Motor neuron (in vitro differentiated cells): ENCODE results near the gene SGCA. TPM values are rescaled to one million over a fixed set of nuclear protein-coding genes. Genes with fewer than 3 reads are reported as not detected.

Experiments used
- ATAC-seq, 8 experiments: fragments of 200-7000 bp; cut with Tn5 transposase; replicated peaks in 6 of 8; 2 replicates each; pipeline ENCODE4 v1.8.0; 2021; ENCODE audit warnings: mild to moderate bottlenecking in 8 of 8, moderate library complexity in 8 of 8
- H3K27ac ChIP-seq, 2 donors: fragments of 250-450 bp; sonication (Bioruptor Pico); 2 replicates each; pipeline ENCODE4 v1.9.0; 2021; ENCODE audit warnings: antibody characterized with exemption in 2 of 2, mild to moderate bottlenecking in 2 of 2, moderate library complexity in 1 of 2
- H3K4me1 ChIP-seq, 2 donors: fragments of 250-450 bp; sonication (Bioruptor Pico); replicated peaks in 1 of 2; 2 replicates each; pipeline ENCODE4 v1.6.1; 2021; ENCODE audit warnings: antibody characterized with exemption in 2 of 2, mild to moderate bottlenecking in 2 of 2, moderate library complexity in 1 of 2
- H3K4me3 ChIP-seq, 5 donors: fragments of 250-450 bp; sonication (Bioruptor Pico); 2 replicates each; pipeline ENCODE4 v1.9.0; 2021; ENCODE audit warnings: antibody characterized with exemption in 5 of 5, mild to moderate bottlenecking in 5 of 5, moderate library complexity in 4 of 5
- WGBS, 10 experiments: fragments of 450-650 bp; shearing (Covaris generic); methylation state at CpG; one replicate each; pipeline ENCODE4 v1.0.0; 2022; 5-methylcytosine and 5-hydroxymethylcytosine counted together
- in situ Hi-C, 9 experiments: fragments of 400-800 bp; cut with MboI; loops; one replicate each; pipeline ENCODE4 v1.15.0; 2021; ENCODE audit warnings: low sequenced_read_pairs in 9 of 9, low pct_unique_long_range_greater_than_20kb in 2 of 9; ENCODE audit not compliant: unreplicated experiment in 9 of 9
- total RNA-seq, 8 experiments: library from RNA; unstranded; fragments of 300-600 nt; gene quantifications; 2 replicates each; pipeline versions ENCODE4 v1.2.3 to v1.2.4, GENCODE V29; 2022

The SGCA gene
- total RNA-seq, 8 experiments from 2014 or later, result 0.22 to 3.4 (median 1.1) TPM; not detected in 2

DNA sequence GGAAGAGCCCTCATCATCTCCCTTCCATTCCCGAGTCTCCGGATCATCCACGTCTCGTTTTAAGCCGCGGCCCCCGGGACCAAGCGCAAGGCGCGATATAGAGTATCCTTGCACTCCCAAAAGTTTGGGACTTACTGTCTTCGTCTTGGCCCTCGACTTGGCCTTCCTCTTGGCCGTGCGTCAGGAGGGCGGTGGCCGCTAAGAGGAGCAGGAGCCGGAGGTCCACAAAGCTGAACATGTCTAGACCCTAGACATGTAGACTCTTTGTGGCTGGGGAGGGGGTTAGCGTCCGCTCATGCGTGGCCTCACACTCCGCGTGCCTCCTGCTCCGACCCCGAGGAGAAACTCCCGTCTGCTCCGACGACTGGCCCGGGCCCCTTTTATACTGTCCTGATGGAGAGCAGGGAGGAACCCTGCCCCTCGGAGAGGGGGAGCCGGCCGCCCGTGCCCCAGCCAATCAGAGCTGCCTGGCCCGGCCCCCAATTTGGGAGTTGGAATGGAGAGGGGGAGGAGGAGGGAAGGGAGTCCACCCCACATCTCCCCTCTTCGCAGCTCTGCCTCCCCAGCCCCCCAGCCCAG is 35.6 kb downstream of the SGCA start, which contains the start of gene COL1A1:
Gene COL1A1, minus strand, starts transcription at position 356 of the 579 bp plus-strand sequence. Its CDS starts 118 bp downstream, at position 238.
- Histone ChIP-seq H3K27ac (no peak within 1 kb of the TSS), H3K4me1 (peaks cover 0 to 8% of the 10 kb centered on the region in 2 donors)
- no peak for ATAC-seq

DNA sequence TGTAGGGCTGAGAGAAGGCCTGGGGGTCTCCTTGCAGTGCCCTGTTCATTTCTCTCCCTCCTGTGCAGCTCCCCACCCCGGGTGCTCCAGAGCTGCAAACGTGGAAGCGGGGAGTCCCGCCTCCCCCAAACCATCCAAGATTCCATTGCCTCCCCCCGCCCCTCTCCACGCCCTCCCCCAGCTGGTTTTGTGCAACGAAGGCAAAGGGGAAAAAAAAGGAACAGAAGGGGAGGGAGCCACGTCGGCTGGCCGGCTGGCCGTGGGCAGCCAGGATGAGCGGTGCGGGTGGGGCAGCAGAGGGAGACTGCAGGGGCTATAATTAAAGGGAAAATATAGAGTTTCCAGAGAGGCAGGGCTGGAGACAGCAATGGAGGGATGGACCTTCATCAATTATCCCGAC is 37.3 kb downstream of the SGCA start:
- in situ Hi-C loops, result loop anchor here in 1 of 9 experiments (10.0 kb wide), 1 partner anchor 92 kb away; no protein-coding TSS in a partner anchor
- no peak for ATAC-seq
- Histone ChIP-seq H3K4me1 (peaks cover 10 to 21% of the 10 kb centered on the region in 2 donors), H3K27ac (no peak overlapping the region), H3K4me3 (no peak overlapping the region)
- 40% methylated on average over 3 of the region's 14 CpGs; no CpG with 5 or more reads in 9 of the 10 experiments for WGBS, 10 experiments

More for the DNA sequence above, 35.6 kb downstream of the SGCA start, which contains the start of gene COL1A1:
- peak within 1 kb of the TSS; percentile 33 to 44 (median 37) for H3K4me3 ChIP-seq
- in situ Hi-C loops, result loop anchor here in 1 of 9 experiments (10.0 kb wide), 1 partner anchor 93 kb away; no protein-coding TSS in a partner anchor
- WGBS, 10 experiments, result 0 to 8% (median 0%) methylated on average over 1 to 9 of the region's 34 CpGs; no CpG with 5 or more reads in 5 of the 10 experiments

DNA sequence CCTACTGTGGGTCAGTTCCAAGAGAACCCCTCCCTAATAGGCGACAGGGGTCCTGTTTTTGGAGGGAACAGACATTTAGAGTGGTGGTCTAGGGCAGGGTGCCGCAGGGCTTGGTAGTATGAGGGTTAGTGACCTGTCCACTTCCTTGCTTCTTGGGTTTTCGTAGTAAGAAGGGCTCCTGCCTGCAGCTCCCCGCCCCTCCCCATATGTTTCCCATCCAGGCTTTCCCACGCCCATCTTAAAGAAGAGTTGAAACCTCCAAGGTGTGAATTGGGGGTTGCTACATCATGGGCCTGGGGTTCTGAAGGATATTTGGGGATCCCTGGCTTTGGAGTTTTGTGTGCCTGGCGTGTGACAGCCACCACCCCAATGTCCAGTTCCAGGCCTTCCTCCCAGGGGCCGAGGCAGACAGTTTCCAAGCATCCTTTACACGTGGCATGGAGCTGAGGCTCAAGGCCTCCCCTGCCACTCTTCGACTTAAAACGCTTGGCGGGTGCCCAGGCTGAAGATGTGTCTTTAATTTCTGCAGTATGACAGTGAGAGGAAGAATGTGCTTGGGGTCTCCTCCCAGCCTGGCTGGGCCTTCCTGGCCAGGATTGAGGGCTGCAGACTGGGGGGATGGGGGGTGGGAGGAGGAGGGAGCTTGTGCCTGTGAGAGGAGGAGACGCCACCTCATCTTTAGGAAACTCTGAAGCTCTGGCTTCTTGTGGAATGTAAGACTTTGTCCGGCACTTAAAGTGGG is 38.0 kb downstream of the SGCA start:
- in situ Hi-C loops, result loop anchor here in 1 of 9 experiments (10.0 kb wide), 1 partner anchor 91 kb away; no protein-coding TSS in a partner anchor
- no peak overlapping the region for H3K4me3 ChIP-seq
- no peak overlapping the region for H3K27ac ChIP-seq
- peaks cover 10 to 23% of the 10 kb centered on the region in 2 donors for H3K4me1 ChIP-seq
- ATAC-seq, result no peak
- 20 to 100% (median 66%) methylated on average over 1 to 5 of the region's 13 CpGs; no CpG with 5 or more reads in 5 of the 10 experiments for WGBS, 10 experiments

DNA sequence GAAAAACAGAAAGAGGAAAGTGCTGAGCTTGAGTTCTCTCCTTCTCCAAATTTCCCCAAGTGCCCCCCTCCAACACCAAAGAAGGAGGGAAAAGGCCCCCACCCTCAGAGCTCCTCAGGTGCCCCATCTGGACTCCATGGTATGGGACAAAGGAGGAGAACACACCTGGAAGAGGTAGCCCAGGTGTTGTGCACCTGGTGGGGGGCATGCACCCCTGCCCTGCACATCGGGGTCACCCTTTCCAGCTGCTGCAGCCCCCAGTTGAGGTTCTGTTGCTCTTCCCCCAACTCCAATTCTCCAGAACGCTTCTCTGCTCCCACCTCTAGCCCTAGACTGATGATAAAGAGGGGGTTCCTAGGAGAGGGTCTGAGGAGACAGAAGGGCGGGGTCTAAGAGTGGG is 38.6 kb downstream of the SGCA start:
- Histone ChIP-seq H3K4me3 (no peak overlapping the region), H3K27ac (no peak overlapping the region), H3K4me1 (peaks cover 13 to 29% of the 10 kb centered on the region in 2 donors)
- in situ Hi-C loops, result loop anchor here in 1 of 9 experiments (10.0 kb wide), 1 partner anchor 90 kb away; no protein-coding TSS in a partner anchor
- 50 to 100% methylated on average over 1 of the region's 3 CpGs; no CpG with 5 or more reads in 8 of the 10 experiments for WGBS, 10 experiments
- ATAC-seq, result no peak

DNA sequence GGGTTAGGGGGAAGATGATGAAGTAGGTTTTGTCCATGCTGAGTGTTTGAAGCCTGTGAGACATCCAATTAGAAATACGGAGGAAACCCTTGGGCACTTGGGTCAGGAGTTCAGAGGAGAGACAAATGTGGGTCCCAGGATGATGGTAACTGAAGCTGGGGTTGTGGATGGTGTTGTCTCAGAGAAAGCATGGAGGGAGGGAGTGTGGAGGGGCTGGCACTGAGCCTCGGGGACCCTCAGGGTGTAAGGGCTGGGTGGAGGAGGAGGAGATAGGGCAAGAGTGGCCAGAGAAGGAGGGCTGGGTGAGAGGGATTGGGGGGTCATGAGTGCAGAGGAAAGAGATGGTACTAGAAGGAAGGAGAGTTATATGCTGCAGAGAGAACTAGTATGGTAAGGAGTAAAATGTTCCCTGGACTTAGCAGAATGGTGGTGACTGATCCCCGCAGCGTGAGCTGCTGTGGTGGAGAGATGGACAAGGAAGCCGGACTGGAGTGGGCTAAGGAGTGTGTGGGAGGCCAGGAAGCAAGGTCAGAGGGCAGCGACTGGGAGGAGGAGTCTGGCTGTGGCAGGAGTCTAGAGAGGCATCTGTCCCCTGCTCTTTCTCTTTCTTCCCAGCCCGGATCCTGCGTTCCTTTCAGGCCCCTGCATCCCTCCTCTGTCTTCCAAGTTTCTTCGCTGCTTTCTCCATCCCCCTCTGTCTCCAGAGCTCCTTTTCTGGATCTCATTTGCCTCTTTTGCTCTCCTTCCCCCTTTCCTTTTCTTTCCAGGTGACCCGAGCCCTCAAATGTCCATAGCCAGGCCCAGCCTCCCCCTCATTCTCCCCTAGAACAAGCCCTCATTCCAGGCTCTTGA is 39.5 kb downstream of the SGCA start:
- WGBS, 10 experiments, result 19 to 80% (median 57%) methylated on average over 1 to 7 of the region's 10 CpGs; no CpG with 5 or more reads in 1 of the 10 experiments
- in situ Hi-C loops, result loop anchor here in 2 of 9 experiments (5.0 to 10.0 kb wide), 2 partner anchors 67 to 89 kb away; partner anchors contain the start of gene TMEM92 (in 1 of the 2)

DNA sequence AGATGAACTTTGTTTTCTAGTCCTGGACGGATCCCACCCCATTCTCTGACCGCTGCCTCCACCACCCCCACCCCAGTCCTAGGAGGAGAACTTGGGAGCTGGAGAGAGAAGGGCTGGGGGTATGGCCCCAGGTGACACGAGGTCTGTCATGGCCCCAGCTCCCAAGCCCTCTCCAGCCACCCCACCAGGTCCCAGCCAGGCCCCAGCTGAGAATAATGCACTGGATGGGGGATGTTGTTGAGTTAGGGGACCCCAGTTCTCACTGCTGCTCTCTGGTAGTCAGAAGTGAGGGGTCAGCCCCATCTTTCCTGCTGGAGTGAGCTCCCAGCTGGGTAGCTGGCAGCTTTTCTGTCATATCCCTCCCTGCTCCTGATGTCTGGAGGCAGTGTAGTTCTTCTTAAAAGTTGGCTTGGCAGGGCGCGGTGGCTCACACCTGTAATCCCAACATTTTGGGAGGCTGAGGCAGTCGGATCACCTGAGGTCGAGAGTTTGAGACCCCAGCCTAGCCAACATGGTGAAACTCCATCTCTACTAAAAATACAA is 40.2 kb downstream of the SGCA start:
- in situ Hi-C loops, result loop anchor here in 2 of 9 experiments (5.0 to 10.0 kb wide), 2 partner anchors 66 to 89 kb away; partner anchors contain the start of gene TMEM92 (in 1 of the 2)

More for the DNA sequence above, 39.5 kb downstream of the SGCA start:
- H3K4me1 ChIP-seq, result peaks cover 22 to 38% of the 10 kb centered on the region in 2 donors
- no peak overlapping the region for H3K27ac ChIP-seq
- no peak for ATAC-seq
- no peak overlapping the region for H3K4me3 ChIP-seq

DNA sequence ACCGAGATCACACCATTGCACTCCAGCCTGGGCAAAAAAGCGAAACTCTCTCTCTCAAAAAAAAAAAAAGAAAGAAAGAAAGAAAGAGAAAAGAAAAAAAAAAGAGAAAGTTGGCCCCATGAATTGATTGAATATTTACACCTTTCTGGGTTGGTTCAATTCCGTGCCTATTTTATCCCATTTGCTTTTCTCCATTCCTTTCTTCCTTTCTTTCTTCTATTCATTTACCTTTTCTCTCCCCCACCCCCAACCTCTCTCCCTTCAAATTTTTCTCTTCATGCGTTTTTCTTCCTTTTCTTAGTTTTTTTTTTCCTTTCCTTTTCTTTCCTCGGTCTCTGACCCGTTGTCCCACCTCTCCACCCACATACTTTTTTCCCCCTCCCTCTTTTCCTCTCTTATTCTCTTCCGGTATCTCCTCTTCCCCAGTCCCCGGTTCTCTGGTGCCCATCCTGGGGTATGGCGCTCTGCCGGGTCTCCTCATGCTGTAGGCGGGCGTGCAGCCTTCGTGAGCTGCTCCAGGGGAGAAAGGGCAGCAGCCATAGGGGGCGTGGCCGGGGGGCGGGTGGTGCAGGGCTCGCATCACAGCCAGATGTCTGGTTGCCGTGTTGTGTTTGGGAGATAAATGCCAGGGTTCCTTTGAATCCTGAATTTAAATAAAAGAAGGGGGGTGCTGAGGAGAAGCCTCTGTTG is 40.9 kb downstream of the SGCA start:
- ATAC-seq, result peak in 1 of 8 experiments; percentile 54
- H3K4me3 ChIP-seq, result no peak overlapping the region
- H3K4me1 ChIP-seq, result peaks cover 33 to 49% of the 10 kb centered on the region in 2 donors
- in situ Hi-C loops, result loop anchor here in 2 of 9 experiments (5.0 to 10.0 kb wide), 2 partner anchors 66 to 88 kb away; partner anchors contain the start of gene TMEM92 (in 1 of the 2)
- H3K27ac ChIP-seq, result no peak overlapping the region
- WGBS, 10 experiments, result 11 to 57% (median 33%) methylated on average over 2 to 14 of the region's 18 CpGs

More for the DNA sequence above, 40.2 kb downstream of the SGCA start:
- no peak for ATAC-seq
- H3K4me1 ChIP-seq, result peaks cover 29 to 44% of the 10 kb centered on the region in 2 donors
- 80 to 100% (median 100%) methylated on average over 1 to 2 of the region's 7 CpGs; no CpG with 5 or more reads in 5 of the 10 experiments for WGBS, 10 experiments
- no peak overlapping the region for H3K27ac ChIP-seq
- no peak overlapping the region for H3K4me3 ChIP-seq

DNA sequence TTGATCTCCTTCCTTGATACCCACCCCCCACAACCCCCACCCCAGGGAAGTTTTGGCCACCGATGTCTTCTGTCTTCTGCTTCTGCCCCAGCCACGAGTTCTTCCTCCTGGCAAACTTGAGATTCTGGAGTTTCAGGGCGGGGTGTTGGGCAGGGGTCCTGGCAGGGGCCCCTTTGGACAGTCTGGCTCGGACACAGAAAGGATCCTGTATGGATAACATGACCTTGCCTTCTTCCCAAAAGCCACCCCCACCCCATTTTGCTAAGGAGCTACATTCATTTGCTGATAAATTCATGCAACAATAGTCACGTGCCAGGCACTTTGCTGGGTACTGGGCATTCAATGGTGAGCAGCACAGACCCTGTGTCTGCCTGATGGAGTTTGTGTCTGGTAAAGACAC is 41.5 kb downstream of the SGCA start:
- in situ Hi-C loops, result loop anchor here in 2 of 9 experiments (5.0 to 10.0 kb wide), 2 partner anchors 65 to 87 kb away; partner anchors contain the start of gene TMEM92 (in 1 of the 2)
- Histone ChIP-seq H3K27ac (no peak overlapping the region), H3K4me1 (peaks cover 33 to 50% of the 10 kb centered on the region in 2 donors), H3K4me3 (no peak overlapping the region)
- WGBS, 10 experiments, result 8 to 90% (median 50%) methylated on average over 1 to 2 of the region's 5 CpGs; no CpG with 5 or more reads in 6 of the 10 experiments
- no peak for ATAC-seq

DNA sequence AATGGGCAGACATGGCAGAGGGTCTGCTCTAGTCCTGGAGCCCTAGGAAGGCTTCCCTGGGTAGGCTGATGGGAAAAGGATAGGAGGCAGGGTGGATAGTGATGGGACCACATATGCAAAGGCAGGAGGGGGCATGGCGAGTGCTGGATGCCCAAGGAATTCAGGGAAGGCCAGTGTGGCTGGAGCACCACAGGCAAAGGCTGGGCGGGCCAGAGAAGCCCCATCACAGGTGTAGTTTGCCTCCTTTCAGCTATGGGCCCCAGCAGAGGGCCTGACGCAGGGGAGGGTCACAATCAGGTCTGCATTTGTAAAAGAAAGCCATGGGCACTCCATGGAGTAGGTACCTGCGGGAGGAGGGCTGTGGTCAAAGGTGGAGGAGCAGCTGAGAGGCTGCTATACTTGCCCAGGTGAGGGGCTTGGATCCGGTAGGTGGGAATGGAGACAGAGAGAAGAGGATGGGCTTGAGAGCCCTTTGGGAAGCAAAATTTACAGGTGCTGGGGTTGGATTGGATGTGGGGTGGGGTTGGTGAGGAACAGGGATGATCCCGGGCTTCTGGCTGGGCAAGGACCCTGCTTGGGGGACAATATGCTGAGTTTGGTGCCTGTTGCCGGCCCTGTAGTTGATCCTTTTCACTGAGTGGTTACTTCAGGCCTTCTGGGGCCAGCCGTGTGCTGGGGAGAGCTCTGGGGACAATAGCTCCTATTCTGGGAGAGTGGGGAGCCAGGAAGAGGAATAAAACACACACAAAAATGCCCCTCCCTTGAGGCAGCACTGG is 42.2 kb downstream of the SGCA start:
- Histone ChIP-seq H3K27ac (no peak overlapping the region), H3K4me1 (peaks cover 33 to 50% of the 10 kb centered on the region in 2 donors), H3K4me3 (no peak overlapping the region)
- ATAC-seq, result no peak
- in situ Hi-C loops, result loop anchor here in 2 of 9 experiments (5.0 to 10.0 kb wide), 2 partner anchors 64 to 87 kb away; partner anchors contain the start of gene TMEM92 (in 1 of the 2)
- 66 to 100% (median 87%) methylated on average over 1 to 6 of the region's 8 CpGs; no CpG with 5 or more reads in 2 of the 10 experiments for WGBS, 10 experiments

DNA sequence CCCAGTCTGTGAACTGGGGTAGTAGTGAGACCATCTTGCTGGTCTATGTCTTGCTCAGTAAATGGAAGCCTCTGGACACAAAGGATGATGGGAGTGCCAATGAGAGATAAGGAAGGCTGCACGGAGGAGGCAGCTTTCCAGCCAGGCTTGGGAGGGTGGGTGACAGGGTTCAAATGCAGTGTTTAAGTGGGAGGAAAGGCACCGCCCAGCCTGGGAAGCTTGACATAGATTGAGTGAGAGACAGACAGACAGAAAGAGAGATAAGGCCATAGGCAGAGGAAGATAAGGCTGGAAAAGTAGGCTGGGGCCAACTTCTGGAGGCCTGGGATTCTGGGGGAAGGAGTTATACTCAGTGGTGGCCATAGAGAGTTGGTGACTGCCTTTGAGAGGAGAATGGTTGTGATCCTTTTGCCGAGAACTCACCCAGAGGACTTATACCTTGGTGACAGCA is 42.8 kb downstream of the SGCA start:
- no peak overlapping the region for H3K27ac ChIP-seq
- peaks cover 33 to 50% of the 10 kb centered on the region in 2 donors for H3K4me1 ChIP-seq
- H3K4me3 ChIP-seq, result no peak overlapping the region
- 64 to 100% (median 82%) methylated on average over 1 to 3 of the region's 3 CpGs; no CpG with 5 or more reads in 3 of the 10 experiments for WGBS, 10 experiments
- in situ Hi-C loops, result loop anchor here in 2 of 9 experiments (5.0 to 10.0 kb wide), 2 partner anchors 64 to 86 kb away; partner anchors contain the start of gene TMEM92 (in 1 of the 2)
- no peak for ATAC-seq
